Measurements from ENCODE around the gene L1CAM. TPM values are rescaled to one million over a fixed set of nuclear protein-coding genes. Genes with fewer than 3 reads are reported as not detected.

Gene L1CAM
- total and polyA plus RNA-seq, 2 donors (not counting 1 experiment from before 2014, with no cell fraction given), result 9.4 to 19.9 TPM

- Histone ChIP-seq H3K4me3 (ENCODE audit: control extremely low read depth in 1 of 5, extremely low read depth in 1 of 5, insufficient read depth in 1 of 5, low read depth in 2 of 5, low read length in 4 of 5) (peak overlapping the region in 4 of 5 experiments; percentile 13 to 45 (median 40)), H4K20me1 (ENCODE audit: control insufficient read depth, insufficient read depth, low read length, poor library complexity, severe bottlenecking) (no peaks in the 10 kb centered on the region), H3K4me2 (replicated peaks; ENCODE audit: low read depth, low read length, poor library complexity, severe bottlenecking) (peak overlapping the region; percentile 72), H3K4me1 (ENCODE audit: control insufficient read depth in 2 of 2, insufficient read depth in 2 of 2, low read length in 2 of 2) (peaks cover 4 to 23% of the 10 kb centered on the region in 2 donors), H3K9ac (ENCODE audit: low read length) (peak overlapping the region; percentile 34), H3K27ac (ENCODE audit: low read length in 2 of 2) (no peak overlapping the region), H3K79me2 (ENCODE audit: control insufficient read depth, insufficient read depth, low read length) (no peaks in the 10 kb centered on the region), H3K27me3 (replicated peaks in 1 of 4; ENCODE audit: control extremely low read depth in 1 of 4, control insufficient read depth in 3 of 4, insufficient read depth in 4 of 4, low read length in 3 of 4) (peaks cover 0 to 35% (median 4%) of the 10 kb centered on the region in 4 experiments), H3K36me3 (replicated peaks in 1 of 2; ENCODE audit: control extremely low read depth in 1 of 2, control insufficient read depth in 1 of 2, extremely low read depth in 1 of 2, insufficient read depth in 2 of 2, low read length in 1 of 2) (no peaks in the 10 kb centered on the region), H3K9me3 (ENCODE audit: control extremely low read depth in 1 of 3, control insufficient read depth in 2 of 3, insufficient read depth in 1 of 3, low read length in 2 of 3) (no peaks in the 10 kb centered on the region), H2AFZ (ENCODE audit: insufficient read depth, low read depth, low read length, poor library complexity, severe bottlenecking) (peak overlapping the region; percentile 35)
- Mint-ChIP-seq H3K4me3 (peak overlapping the region; percentile 47), H3K9me3 (ENCODE audit: insufficient read depth) (no peaks in the 10 kb centered on the region), H3K4me1 (peaks cover 16% of the 10 kb centered on the region), H3K27ac (no peak overlapping the region), H3K27me3 (peaks cover 24% of the 10 kb centered on the region)
- intact Hi-C loops (cut with micrococcal nuclease), result no loop called here
- ChIA-PET POLR2A (no interaction called here), CTCF (no interaction called here)
- DNase-seq (no peak), ATAC-seq (ENCODE audit: low read depth) (no peak)
- TF ChIP-seq EZH2 (IDR thresholded peaks at IDR 0.05; ENCODE audit: borderline replicate concordance, insufficient read depth, low read depth, low read length, poor library complexity, severe bottlenecking), result no peak
- TF ChIP-seq, protein P1, sequence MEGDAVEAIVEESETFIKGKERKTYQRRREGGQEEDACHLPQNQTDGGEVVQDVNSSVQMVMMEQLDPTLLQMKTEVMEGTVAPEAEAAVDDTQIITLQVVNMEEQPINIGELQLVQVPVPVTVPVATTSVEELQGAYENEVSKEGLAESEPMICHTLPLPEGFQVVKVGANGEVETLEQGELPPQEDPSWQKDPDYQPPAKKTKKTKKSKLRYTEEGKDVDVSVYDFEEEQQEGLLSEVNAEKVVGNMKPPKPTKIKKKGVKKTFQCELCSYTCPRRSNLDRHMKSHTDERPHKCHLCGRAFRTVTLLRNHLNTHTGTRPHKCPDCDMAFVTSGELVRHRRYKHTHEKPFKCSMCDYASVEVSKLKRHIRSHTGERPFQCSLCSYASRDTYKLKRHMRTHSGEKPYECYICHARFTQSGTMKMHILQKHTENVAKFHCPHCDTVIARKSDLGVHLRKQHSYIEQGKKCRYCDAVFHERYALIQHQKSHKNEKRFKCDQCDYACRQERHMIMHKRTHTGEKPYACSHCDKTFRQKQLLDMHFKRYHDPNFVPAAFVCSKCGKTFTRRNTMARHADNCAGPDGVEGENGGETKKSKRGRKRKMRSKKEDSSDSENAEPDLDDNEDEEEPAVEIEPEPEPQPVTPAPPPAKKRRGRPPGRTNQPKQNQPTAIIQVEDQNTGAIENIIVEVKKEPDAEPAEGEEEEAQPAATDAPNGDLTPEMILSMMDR (IDR thresholded peaks at IDR 0.05), result no peak
- 92% methylated on average over 2 of the region's 23 CpGs for WGBS (ENCODE audit: insufficient coverage)
These were observed 66.5 kb downstream of the L1CAM start for GRCh38 chrX:153819384-153820040.
